ENCODE measurements around the gene TUT4.

DNA sequence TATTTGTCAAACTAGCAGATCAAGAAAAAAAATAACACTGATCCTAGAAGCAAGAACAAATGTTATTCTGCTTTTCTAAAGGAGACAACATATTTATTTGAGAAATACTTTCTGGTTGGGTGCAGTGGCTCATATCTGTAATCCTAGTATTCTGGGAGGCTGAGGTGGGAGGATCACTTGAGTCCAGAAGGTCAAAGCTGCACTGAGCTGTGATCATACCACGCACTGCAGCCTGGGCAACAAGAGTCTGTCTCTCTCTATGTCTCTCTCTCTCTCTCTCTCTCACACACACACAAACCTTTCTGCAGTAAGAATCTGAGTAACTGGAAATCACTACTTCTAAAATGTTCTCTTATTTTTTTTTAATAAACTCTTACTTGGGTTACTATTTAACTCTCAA, 117.2 kb downstream of the TUT4 start:
- no peak for TF ChIP-seq EZH2 (IDR thresholded peaks at IDR 0.05; ENCODE audit: low read depth, unreplicated experiment)
- TF ChIP-seq, protein P1, sequence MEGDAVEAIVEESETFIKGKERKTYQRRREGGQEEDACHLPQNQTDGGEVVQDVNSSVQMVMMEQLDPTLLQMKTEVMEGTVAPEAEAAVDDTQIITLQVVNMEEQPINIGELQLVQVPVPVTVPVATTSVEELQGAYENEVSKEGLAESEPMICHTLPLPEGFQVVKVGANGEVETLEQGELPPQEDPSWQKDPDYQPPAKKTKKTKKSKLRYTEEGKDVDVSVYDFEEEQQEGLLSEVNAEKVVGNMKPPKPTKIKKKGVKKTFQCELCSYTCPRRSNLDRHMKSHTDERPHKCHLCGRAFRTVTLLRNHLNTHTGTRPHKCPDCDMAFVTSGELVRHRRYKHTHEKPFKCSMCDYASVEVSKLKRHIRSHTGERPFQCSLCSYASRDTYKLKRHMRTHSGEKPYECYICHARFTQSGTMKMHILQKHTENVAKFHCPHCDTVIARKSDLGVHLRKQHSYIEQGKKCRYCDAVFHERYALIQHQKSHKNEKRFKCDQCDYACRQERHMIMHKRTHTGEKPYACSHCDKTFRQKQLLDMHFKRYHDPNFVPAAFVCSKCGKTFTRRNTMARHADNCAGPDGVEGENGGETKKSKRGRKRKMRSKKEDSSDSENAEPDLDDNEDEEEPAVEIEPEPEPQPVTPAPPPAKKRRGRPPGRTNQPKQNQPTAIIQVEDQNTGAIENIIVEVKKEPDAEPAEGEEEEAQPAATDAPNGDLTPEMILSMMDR (conservative IDR thresholded peaks at IDR 0.05; ENCODE audit: low read depth in 2 of 2), result no peak
- no peak for TF ChIP-seq ZNF114 (CRISPR knock-in tag; IDR thresholded peaks at IDR 0.05)
- no peak for TF ChIP-seq POLR2AphosphoS5 (IDR thresholded peaks at IDR 0.05; ENCODE audit: low read depth)
- TF ChIP-seq CREB1 (CRISPR knock-in tag; IDR thresholded peaks at IDR 0.05; ENCODE audit: low read depth), result no peak
- TF ChIP-seq EZH2phosphoT487 (IDR thresholded peaks at IDR 0.05; ENCODE audit: unreplicated experiment), result no peak
- no peak for TF ChIP-seq JUNB (IDR thresholded peaks at IDR 0.05; ENCODE audit: unreplicated experiment)
- TF ChIP-seq, protein P2, sequence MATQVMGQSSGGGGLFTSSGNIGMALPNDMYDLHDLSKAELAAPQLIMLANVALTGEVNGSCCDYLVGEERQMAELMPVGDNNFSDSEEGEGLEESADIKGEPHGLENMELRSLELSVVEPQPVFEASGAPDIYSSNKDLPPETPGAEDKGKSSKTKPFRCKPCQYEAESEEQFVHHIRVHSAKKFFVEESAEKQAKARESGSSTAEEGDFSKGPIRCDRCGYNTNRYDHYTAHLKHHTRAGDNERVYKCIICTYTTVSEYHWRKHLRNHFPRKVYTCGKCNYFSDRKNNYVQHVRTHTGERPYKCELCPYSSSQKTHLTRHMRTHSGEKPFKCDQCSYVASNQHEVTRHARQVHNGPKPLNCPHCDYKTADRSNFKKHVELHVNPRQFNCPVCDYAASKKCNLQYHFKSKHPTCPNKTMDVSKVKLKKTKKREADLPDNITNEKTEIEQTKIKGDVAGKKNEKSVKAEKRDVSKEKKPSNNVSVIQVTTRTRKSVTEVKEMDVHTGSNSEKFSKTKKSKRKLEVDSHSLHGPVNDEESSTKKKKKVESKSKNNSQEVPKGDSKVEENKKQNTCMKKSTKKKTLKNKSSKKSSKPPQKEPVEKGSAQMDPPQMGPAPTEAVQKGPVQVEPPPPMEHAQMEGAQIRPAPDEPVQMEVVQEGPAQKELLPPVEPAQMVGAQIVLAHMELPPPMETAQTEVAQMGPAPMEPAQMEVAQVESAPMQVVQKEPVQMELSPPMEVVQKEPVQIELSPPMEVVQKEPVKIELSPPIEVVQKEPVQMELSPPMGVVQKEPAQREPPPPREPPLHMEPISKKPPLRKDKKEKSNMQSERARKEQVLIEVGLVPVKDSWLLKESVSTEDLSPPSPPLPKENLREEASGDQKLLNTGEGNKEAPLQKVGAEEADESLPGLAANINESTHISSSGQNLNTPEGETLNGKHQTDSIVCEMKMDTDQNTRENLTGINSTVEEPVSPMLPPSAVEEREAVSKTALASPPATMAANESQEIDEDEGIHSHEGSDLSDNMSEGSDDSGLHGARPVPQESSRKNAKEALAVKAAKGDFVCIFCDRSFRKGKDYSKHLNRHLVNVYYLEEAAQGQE (IDR thresholded peaks at IDR 0.05; ENCODE audit: unreplicated experiment), result no peak
- TF ChIP-seq, protein P3, sequence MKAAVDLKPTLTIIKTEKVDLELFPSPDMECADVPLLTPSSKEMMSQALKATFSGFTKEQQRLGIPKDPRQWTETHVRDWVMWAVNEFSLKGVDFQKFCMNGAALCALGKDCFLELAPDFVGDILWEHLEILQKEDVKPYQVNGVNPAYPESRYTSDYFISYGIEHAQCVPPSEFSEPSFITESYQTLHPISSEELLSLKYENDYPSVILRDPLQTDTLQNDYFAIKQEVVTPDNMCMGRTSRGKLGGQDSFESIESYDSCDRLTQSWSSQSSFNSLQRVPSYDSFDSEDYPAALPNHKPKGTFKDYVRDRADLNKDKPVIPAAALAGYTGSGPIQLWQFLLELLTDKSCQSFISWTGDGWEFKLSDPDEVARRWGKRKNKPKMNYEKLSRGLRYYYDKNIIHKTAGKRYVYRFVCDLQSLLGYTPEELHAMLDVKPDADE (IDR thresholded peaks at IDR 0.05), result no peak
- no peak for TF ChIP-seq NANOG (IDR thresholded peaks at IDR 0.05; ENCODE audit: borderline replicate concordance)

All from GM23338 (cell line).